Daoy (cell line): ENCODE measurements around the gene FAM185A. TPM values are rescaled to one million over a fixed set of nuclear protein-coding genes. Genes with fewer than 3 reads are reported as not detected.
A peak's percentile ranks its signal among the peaks of the same experiment; 100 is the strongest.
"Not testable (repeated sequence)": the region's sequence is repeated elsewhere in the genome, so short reads cannot be mapped to it uniquely, and the experiment has no call there.

Experiments used
- DNase-seq: peaks from one replicate; pipeline ENCODE4 v3.0.0-alpha.2; 2015; ENCODE audit warnings: low read depth
- total RNA-seq: library from RNA; depleted of rRNA; stranded (reverse); fragments of >200 nt; shearing (Covaris generic); gene quantifications from 2 replicates; pipeline ENCODE4 v1.2.3, GENCODE V29; 2014; rRNA removed

FAM185A gene
- total RNA-seq, result 16.3 and 18.4 TPM in 2 replicates

DNA sequence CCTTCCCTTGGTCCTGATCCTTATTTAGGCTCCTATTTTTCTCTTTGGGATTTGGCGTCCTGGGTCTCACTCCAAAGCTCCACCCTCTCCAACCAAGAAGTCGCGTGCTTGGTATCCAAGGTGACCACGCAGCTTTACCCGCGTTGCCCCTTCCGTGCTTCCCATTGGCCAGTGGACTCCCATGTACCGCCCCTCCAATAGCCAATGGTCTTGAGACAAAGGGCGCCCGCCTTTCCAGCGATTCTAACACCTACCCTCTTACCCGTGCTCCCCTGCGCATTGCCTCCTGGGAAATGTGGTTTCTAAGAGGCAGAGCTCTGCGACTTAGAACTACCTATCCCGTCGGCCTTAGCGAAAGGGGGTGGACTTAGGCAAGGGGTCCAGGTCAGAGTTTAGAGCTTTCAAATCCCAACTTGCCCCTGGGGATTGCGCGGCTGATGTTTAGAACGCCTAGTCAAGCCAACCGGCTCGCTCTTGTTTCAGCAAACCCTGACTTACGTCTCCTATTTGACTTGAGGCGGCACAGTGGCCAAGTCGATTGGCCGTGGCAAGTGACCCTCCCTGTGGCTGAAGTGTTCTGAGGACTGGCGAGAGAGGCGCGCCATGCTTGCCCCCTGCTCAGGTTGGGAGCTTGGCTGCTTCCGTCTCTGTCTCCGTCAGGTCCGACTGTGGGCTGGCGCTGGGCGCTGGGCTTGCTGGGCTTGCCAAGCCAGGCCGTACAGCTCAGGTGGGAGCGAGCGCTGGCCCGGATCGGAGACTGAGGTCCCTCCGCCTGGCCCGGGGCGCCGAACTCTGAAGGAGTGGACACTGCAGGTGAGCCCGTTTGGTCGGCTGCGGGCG, at the start of gene FAM185A:
TSS of gene FAM185A (plus strand) at position 395 of the 840 bp plus-strand sequence. CDS start at position 604, 209 bp downstream.
- peak; percentile 100 for DNase-seq

DNA sequence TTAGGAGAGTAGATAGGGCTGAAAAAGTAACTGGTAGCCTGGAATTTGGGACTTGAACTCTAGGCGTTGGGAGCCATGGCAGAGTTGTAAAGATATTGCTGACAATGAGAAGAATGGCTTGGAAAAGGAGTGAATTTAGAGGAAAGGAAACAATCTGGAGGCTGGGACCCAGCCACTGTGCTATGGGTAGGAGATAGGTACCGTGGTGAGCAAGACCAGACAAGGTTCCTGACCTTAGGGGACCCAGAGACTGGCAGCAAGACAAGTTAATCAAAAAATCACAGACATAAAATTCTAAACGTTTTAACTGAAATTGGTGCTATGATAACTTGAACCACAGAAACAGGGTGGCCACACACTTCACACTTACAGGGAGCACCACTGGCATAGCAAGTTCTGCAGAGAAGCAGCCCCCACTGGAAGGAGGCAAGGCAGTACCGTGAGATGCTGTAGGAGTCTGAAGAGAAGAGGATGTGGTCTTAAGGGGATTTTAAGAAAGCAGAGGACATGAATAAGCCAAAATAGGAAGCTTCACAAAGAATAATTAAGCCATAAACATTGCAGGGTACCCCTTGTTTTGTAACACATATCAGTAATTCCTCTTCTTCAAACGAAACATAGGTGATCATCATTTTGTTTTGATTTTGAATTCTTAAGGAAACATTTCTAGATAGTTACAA, 35.6 kb upstream of the FAM185A start:
- peak; percentile 14 for DNase-seq

GRCh38 chr7:102713691-102714080, 35.1 kb upstream of the FAM185A start:
- DNase-seq, result not testable (repeated sequence)

DNA sequence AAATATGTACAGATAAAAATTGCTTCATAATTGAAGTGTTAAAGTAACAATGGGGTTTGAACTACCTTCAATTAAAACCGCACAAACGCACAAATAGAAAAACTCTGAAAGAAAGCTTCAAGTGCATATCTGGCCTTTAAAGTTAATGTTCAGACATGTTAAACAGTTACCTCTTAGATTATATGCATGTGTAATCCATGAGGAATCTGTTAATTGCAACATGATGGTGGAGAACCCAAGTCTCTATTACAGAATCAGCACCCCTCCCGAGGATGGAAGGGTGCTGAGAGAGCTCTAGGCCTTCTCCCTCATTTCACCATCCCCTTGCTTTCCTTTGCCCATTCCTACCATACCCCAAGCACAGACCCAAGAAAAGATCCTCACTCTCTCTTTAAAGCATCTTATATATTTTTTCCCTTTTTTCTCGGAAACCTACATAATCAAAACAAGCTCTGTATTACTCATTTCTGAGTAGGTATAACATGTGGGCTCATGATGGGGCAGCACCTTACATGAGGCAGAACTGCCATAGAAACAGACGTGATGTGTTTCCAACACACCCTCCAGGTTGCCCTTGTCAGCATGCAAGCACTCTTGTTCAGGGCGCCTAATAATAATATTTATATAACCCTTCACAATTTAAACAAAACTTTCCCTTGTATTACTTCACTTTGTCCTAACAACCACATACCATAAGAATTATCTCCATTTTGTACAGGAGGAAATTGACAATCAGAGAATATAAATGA, 33.9 kb upstream of the FAM185A start:
- DNase-seq, result not testable (repeated sequence)

DNA sequence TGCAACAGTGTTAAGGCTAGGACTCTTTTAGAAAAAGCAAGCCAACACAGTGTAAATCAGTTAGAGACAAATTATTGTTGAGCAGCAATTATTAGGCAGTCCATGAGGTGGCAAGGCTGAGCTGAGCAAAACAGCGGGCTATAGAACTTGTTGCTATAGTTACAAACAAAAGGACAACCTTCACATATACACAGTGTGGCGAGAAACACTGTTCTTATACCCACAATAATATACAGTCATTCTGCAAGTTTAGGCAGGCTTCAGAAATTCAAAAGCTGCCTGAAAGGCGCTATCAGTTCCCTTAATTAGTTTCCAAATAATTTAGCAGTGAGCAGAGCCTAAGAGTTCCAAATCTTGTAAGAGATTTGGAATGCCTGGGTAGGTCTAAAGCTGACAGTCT, 33.1 kb upstream of the FAM185A start:
- DNase-seq, result not testable (repeated sequence)

DNA sequence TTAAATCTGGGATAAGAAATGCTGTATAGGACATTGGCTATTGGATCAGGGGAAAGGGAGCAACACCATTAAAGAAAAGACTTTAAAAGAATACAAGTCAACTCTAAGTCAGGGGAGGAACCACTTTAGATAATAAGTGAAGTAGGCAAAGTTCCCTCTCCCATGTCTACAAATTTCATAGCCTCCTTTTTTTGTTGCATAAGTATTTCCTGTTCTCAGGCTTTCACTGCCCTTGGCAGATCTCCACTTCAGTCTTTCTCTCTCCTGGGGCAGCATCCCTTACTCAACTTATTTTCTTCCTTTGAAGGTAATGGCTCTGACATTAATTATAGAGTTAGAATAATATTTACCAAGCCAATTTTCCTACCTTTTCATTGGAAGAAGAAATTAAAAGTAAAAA, 30.3 kb upstream of the FAM185A start:
- DNase-seq, result not testable (repeated sequence)

GRCh38 chr7:102726170-102726569, 22.6 kb upstream of the FAM185A start:
- not testable (repeated sequence) for DNase-seq

- not testable (repeated sequence) for DNase-seq
These were observed 19.1 kb upstream of the FAM185A start for GRCh38 chr7:102729670-102730069.

DNA sequence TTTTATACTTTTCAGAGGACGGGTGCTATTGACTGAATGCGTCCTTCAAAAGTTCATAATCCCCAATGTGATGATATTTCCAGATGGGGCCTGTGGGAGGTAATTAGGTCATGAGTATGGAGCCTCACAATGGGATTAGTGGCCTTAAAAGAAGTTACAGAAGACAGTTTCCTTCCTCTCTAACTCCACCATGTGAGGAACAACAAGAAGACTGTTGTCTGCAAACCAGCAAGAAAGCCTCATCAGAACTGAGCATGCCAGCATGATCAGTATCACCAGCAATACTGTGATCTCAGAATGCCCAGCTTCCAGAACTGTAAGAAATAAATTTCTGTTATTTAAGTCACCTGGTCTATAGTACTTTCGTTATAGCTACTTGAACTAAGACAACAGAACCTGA, 18.4 kb upstream of the FAM185A start:
- not testable (repeated sequence) for DNase-seq

- not testable (repeated sequence) for DNase-seq
These were observed 6.6 kb upstream of the FAM185A start for GRCh38 chr7:102742002-102742771.

- DNase-seq, result not testable (repeated sequence)
These were observed 4.9 kb upstream of the FAM185A start for GRCh38 chr7:102743861-102744260.

DNA sequence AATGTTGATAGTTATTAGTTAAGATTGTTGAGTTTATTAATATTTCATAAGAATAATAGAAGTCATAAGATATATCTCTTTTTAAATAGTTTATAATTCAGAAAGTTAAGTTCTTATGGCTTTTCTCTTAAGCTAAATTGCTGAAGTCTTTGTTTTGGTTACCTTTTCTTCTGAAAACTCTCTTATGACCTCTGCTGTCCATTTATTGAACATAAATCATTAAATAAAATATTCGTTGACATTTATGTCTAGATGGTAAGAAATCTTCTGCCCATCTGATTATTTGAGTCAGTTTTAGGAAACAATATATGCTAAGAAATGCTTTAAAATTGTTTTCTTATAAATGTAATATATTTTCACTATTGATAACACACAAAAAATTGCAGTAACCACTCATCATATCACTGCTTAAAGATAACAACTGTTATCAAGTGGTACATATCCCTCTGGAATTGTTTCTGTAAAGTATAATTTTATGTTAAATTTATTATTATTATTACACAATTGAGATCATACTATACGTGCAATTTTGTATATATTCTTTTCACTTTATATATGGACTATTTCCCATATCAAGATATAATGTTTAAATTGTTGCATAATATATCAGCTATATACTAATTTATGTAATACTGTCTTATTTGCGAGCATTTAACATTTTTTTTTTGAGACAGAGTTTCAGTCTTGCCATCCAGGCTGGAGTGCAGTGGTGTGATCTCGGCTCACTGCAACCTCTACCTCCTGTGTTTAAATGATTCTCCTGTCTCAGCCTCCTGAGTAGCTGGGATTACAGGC, 3.1 kb upstream of the FAM185A start:
- DNase-seq, result not testable (repeated sequence)

DNA sequence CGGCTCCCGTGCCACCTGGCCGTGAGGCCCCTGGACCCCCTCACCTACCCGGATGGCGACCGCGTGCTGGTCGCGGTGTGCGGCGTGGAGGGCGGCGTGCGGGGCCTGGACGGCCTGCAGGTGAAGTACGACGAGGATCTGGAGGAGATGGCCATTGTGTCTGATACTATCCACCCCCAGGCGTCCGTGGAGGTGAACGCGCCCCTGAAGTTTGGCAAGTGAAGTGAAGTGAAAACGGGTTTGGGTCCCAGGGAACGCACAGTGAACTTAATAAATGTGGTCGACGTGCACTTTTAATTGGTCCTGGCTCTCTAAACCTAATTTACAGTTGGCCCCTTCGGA, 617 bp downstream of the FAM185A start:
- not testable (repeated sequence) for DNase-seq

DNA sequence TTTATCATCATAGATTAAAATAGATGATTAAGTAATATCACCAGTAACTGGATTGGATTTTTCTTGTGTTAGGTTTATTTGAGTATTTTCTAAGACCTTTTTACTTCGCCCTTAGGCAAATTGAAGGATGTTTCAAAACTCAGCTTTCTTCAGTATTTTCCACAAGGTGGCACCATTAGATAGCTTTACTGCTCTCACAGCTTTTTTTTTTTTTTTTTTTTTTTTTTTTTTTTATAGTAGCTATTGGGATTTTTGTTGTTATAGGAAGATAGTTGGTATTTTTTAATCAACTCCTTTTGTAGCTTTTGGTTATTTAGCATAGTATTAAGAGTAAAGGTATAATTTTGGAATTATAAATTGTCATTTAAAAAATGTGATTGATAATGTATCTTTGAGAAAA, 9.4 kb downstream of the FAM185A start:
- DNase-seq, result not testable (repeated sequence)

DNA sequence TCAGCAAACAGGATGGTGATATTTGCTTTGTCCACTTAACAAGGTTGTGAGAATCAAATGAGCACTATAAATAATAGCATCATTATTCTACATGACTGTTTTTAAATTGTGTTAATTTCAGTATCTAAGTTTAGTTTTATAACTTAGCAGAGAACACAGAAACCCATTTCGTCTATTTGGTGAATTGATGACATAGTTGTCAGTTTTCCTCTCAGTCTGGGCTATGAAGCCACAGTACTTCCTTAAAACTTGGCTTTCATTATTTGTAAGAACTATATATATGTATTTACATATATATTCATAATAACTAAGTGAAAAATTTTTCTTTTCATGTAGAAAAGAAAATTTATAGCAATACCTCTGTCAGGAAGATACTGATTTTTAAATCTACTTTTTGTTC, 11.1 kb downstream of the FAM185A start:
- DNase-seq, result not testable (repeated sequence)

DNA sequence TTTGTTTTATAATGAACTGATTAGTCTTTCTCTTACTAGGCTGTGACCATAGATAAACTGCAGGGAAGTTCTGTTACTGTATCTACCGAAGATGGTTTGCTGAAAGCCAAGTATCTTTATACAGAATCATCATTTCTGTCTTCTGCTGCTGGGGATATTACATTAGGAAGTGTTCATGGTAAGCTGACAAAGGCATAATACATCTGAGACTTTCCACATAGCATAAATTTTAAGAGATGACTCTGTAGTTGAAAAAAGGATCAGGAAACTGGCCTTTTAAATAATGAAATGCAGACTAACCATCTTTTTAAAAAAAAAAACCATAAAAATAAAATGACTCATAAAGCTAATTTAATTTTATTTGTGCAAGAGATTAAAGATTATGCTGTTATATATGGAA, 12.4 kb downstream of the FAM185A start:
- not testable (repeated sequence) for DNase-seq

GRCh38 chr7:102763295-102763905, 14.6 kb downstream of the FAM185A start:
- DNase-seq, result not testable (repeated sequence)

DNA sequence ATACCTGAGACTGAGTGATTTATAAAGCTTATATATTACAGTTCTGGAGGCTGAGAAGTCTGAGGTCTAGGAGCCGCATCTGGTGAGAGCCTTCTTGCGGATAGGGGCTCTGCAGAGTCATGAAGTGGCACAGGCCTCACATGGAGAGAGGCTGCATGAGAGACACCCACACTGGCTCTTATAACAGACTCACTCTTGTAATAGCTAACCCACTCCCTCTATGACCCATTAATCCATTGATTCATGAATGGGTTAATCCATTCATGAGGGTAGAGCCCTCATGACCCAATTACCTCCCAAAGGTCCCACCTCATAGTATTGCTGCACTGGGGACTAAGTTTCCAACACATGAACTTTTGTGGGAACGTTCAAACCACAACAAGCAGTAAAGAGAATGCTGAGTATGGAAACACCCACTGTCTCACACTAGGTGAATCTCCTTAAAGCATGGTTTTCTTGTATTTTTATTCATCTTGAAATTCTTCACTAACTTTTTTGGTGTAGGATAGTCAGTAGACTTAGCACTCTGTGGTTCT, 20.9 kb downstream of the FAM185A start:
- not testable (repeated sequence) for DNase-seq

DNA sequence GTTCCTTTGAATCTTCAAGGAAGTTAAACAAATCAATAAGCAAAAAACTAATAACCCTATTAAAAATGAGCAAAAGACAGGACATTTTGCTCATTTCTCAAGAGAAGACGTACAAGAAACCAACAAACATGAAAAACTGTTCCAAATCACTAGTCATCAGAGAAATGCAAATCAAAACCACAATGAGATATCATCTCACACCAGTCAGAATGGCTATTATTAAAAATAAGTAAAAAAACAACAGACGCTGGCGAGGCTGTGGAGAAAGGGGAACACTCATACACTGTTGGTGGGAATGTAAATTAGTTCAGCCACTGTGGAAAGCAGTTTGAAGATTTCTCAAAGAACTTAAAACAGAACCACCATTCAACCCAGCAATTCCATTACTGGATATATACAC, 21.7 kb downstream of the FAM185A start:
- DNase-seq, result not testable (repeated sequence)

- DNase-seq, result not testable (repeated sequence)
These were observed 27.4 kb downstream of the FAM185A start for GRCh38 chr7:102776217-102776616.
